Liver (tissue), 9 donors: ENCODE measurements around the gene APBA2. TPM values are rescaled to one million over a fixed set of nuclear protein-coding genes. Genes with fewer than 3 reads are reported as not detected.

Experiments
- DNase-seq: peaks from one replicate; pipeline ENCODE4 v3.0.0-alpha.2; 2017; ENCODE audit warnings: low spot score
- H3K27ac ChIP-seq, 2 donors: one replicate each; pipeline ENCODE4 v1.7.0; 2013; ENCODE audit warnings: inconsistent platforms in 2 of 2, low read length in 2 of 2, control low read depth in 1 of 2, low read depth in 1 of 2, mild to moderate bottlenecking in 1 of 2
- H3K27me3 ChIP-seq, 4 donors: one replicate each; pipeline versions ENCODE4 v1.6.1 to v1.7.0; 2013; ENCODE audit warnings: low read length in 3 of 4, inconsistent platforms in 1 of 4, mild to moderate bottlenecking in 1 of 4, moderate library complexity in 1 of 4; ENCODE audit not compliant: control insufficient read depth in 4 of 4, insufficient read depth in 4 of 4
- H3K36me3 ChIP-seq, 4 donors: one replicate each; pipeline versions ENCODE4 v1.6.1 to v1.7.0; 2013; ENCODE audit warnings: low read length in 3 of 4, mild to moderate bottlenecking in 3 of 4, low read depth in 1 of 4, moderate library complexity in 1 of 4; ENCODE audit not compliant: control insufficient read depth in 4 of 4, insufficient read depth in 3 of 4
- H3K4me1 ChIP-seq, 4 donors: one replicate each; pipeline versions ENCODE4 v1.6.1 to v1.7.0; 2013; ENCODE audit warnings: low read length in 3 of 4, mild to moderate bottlenecking in 3 of 4, moderate library complexity in 1 of 4; ENCODE audit not compliant: control insufficient read depth in 4 of 4, insufficient read depth in 4 of 4
- H3K4me3 ChIP-seq, 3 donors: one replicate each; pipeline versions ENCODE4 v1.6.1 to v1.7.0; 2013; ENCODE audit warnings: low read length in 3 of 3, control low read depth in 1 of 3, low read depth in 1 of 3, mild to moderate bottlenecking in 1 of 3
- H3K9ac ChIP-seq, 2 donors: one replicate each; pipeline ENCODE4 v1.7.0; 2013; ENCODE audit warnings: low read length in 2 of 2, mild to moderate bottlenecking in 2 of 2, moderate library complexity in 2 of 2, control low read depth in 1 of 2, low read depth in 1 of 2
- H3K9me3 ChIP-seq, 4 donors: one replicate each; pipeline versions ENCODE4 v1.6.1 to v1.7.0; 2013; ENCODE audit warnings: low read length in 3 of 4; ENCODE audit not compliant: control insufficient read depth in 4 of 4
- EGR1 ChIP-seq, 2 donors: IDR thresholded peaks; 2 replicates each; pipeline ENCODE4 v1.6.1; 2016 to 2018; ENCODE audit warnings: antibody characterized with exemption in 2 of 2, low read depth in 2 of 2
- FOXA2 ChIP-seq: IDR thresholded peaks from 2 replicates; pipeline ENCODE4 v1.6.1; 2016; ENCODE audit warnings: antibody characterized with exemption
- GABPA ChIP-seq, 2 donors: IDR thresholded peaks in 1 of 2; conservative IDR thresholded peaks in 1 of 2; 2 replicates each; pipeline ENCODE4 v1.6.1; 2016; ENCODE audit warnings: antibody characterized with exemption in 2 of 2, mild to moderate bottlenecking in 1 of 2, moderate library complexity in 1 of 2
- HNF4A ChIP-seq, 2 donors: conservative IDR thresholded peaks; 2 replicates each; pipeline ENCODE4 v1.6.1; 2016; ENCODE audit warnings: antibody characterized with exemption in 2 of 2, mild to moderate bottlenecking in 2 of 2
- HNF4G ChIP-seq: IDR thresholded peaks from 2 replicates; pipeline ENCODE4 v1.6.1; 2016; ENCODE audit warnings: antibody characterized with exemption
- JUND ChIP-seq, 2 donors: IDR thresholded peaks; 2 replicates each; pipeline ENCODE4 v1.6.1; 2016; ENCODE audit warnings: antibody characterized with exemption in 2 of 2
- NR2F2 ChIP-seq: IDR thresholded peaks from 2 replicates; pipeline ENCODE4 v1.6.1; 2016; ENCODE audit warnings: antibody characterized with exemption
- RAD21 ChIP-seq, 2 donors: IDR thresholded peaks; 2 replicates each; pipeline ENCODE4 v1.6.1; 2016; ENCODE audit warnings: antibody characterized with exemption in 2 of 2, mild to moderate bottlenecking in 2 of 2
- REST ChIP-seq: IDR thresholded peaks from 2 replicates; pipeline ENCODE4 v1.6.1; 2016; ENCODE audit warnings: antibody characterized with exemption, mild to moderate bottlenecking
- RXRA ChIP-seq, 2 donors: IDR thresholded peaks; 2 replicates each; pipeline ENCODE4 v1.6.1; 2017 to 2018; ENCODE audit warnings: antibody characterized with exemption in 2 of 2, mild to moderate bottlenecking in 1 of 2
- WGBS: extraction: QIAGEN DNeasy Blood & Tissue Kit; methylation state at CpG from one replicate; pipeline ENCODE4 v1.1.7; 2013; 5-methylcytosine and 5-hydroxymethylcytosine counted together
- polyA plus RNA-seq, 2 donors: library from polyadenylated mRNA; stranded (reverse) in 1 of 2; unstranded in 1 of 2; fragments of 200-250 nt in 1 of 2; fragments of >200 nt in 1 of 2; fragmentation: Nextera tagmentation in 1 of 2; extraction: Ambion mirVana in 1 of 2; gene quantifications; one replicate each; pipeline versions ENCODE4 v1.2.1 to v1.2.3, GENCODE V29; 2013 to 2015
- total RNA-seq, 2 donors: library from RNA; depleted of rRNA; stranded (reverse); fragments of >200 nt; gene quantifications; one replicate each; pipeline ENCODE4 v1.2.3, GENCODE V29; 2014
- TF ChIP-seq, protein P1 (sequence below): IDR thresholded peaks from 2 replicates; pipeline ENCODE4 v1.6.1; 2016; ENCODE audit warnings: antibody characterized with exemption
- TF ChIP-seq, protein P2 (sequence below): fragments of 150-350 bp; IDR thresholded peaks from 2 replicates; pipeline ENCODE4 v1.5.1; 2017; ENCODE audit warnings: improper control_type of control experiment, low read depth, low read length; ENCODE audit not compliant: missing input control
- donor health status: healthy.
- donor health status: healthy.
- donor health status: healthy.
- donor health status: healthy.
- donor health status: healthy.

The APBA2 gene
- total and polyA plus RNA-seq, 4 donors: 0.38 to 2.9 (median 1.7) TPM

DNA sequence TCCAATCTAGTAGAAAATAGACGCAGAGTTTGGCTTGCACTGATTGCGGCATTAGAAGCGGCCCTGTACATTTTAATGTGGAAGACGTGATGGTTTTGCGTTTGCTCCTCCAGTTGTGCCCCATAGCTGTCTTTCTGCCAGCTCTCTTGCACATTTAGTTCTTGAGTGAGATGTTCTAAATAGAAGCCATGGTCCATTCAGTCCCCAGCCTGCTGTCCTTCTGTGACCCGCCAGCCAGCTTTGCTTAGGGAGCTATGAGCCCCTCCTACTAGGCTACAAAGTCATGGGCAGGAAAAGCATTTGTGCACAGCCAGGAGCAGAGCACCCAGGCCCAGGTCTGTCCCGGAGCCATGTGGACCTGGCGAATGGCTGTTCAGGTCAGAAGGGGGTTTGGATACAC lies 50.3 kb downstream of the APBA2 start:
- peaks cover 0 to 5% (median 3%) of the 10 kb centered on the region in 4 donors for H3K9me3 ChIP-seq
- TF ChIP-seq FOXA2 (no peak), HNF4G (no peak), NR2F2 (no peak), GABPA (IDR thresholded peaks at IDR 0.05 in 1 of 2, conservative IDR thresholded peaks at IDR 0.05 in 1 of 2) (no peak), RAD21 (IDR thresholded peaks at IDR 0.05) (no peak), REST (no peak), JUND (IDR thresholded peaks at IDR 0.05) (no peak), HNF4A (conservative IDR thresholded peaks at IDR 0.05) (no peak), EGR1 (IDR thresholded peaks at IDR 0.05; ENCODE audit: low read depth in 2 of 2) (no peak), RXRA (IDR thresholded peaks at IDR 0.05) (no peak)
- TF ChIP-seq, protein P1, sequence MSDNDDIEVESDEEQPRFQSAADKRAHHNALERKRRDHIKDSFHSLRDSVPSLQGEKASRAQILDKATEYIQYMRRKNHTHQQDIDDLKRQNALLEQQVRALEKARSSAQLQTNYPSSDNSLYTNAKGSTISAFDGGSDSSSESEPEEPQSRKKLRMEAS: no peak
- TF ChIP-seq, protein P2, sequence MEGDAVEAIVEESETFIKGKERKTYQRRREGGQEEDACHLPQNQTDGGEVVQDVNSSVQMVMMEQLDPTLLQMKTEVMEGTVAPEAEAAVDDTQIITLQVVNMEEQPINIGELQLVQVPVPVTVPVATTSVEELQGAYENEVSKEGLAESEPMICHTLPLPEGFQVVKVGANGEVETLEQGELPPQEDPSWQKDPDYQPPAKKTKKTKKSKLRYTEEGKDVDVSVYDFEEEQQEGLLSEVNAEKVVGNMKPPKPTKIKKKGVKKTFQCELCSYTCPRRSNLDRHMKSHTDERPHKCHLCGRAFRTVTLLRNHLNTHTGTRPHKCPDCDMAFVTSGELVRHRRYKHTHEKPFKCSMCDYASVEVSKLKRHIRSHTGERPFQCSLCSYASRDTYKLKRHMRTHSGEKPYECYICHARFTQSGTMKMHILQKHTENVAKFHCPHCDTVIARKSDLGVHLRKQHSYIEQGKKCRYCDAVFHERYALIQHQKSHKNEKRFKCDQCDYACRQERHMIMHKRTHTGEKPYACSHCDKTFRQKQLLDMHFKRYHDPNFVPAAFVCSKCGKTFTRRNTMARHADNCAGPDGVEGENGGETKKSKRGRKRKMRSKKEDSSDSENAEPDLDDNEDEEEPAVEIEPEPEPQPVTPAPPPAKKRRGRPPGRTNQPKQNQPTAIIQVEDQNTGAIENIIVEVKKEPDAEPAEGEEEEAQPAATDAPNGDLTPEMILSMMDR: no peak
- WGBS: 92% methylated on average over 8 of the region's 8 CpGs
- H3K4me1 ChIP-seq: no peaks in the 10 kb centered on the region
- H3K36me3 ChIP-seq: no peaks in the 10 kb centered on the region
- no peak overlapping the region for H3K9ac ChIP-seq
- no peak overlapping the region for H3K4me3 ChIP-seq
- no peaks in the 10 kb centered on the region for H3K27me3 ChIP-seq
- DNase-seq: no peak
- H3K27ac ChIP-seq: no peak overlapping the region

- DNase-seq: no peak
- H3K27ac ChIP-seq: no peak overlapping the region
- TF ChIP-seq REST (no peak), HNF4G (no peak)
- TF ChIP-seq, protein P1: no peak
- H3K4me3 ChIP-seq: no peak overlapping the region
- no peaks in the 10 kb centered on the region for H3K36me3 ChIP-seq
- no peak overlapping the region for H3K9ac ChIP-seq
- no peaks in the 10 kb centered on the region for H3K4me1 ChIP-seq
- peaks cover 0 to 5% (median 3%) of the 10 kb centered on the region in 4 donors for H3K9me3 ChIP-seq
- WGBS: 90% methylated on average over 9 of the region's 9 CpGs
- no peaks in the 10 kb centered on the region for H3K27me3 ChIP-seq
These were observed 50.7 kb downstream of the APBA2 start for GRCh38 chr15:28936481-28936881.
